ENCODE measurements around the gene PSMC3IP.

The PSMC3IP gene

DNA sequence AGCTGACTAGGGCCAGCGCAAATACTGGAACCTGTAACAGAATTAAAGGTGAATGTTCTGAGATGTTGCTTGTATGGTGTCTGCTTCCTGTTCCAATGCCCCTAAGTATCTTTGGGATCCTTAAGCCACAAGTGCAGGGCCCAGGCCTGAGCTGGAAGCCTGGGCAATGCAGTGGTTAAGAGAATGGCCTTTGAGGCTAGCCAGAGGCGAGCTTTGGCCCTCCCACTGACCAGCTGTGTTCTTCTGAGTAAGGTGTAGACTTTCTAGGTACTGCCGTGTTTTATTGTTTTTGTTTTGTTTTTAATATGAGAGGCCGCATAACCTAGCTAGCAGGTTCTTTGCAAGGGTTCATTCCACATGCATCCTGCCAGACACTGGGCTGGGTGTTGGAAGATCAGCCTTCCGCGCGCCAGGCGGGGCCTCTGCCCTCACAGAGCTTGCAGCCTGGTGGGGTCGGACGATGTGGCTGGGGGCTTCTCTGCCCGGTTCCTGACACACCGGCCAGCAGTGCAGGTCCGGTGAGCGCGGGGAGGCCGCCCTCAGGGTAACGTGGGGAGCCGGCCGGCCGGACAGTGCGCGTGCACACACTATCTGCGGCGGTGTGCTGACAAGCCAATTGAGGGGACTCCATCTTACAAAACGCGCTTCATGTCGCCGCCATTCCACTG is 11.2 kb downstream of the PSMC3IP start:
- POLR2A ChIA-PET, result interaction anchor here (0.5 to 4.8 kb wide), 6 partner anchors 12 to 832 kb away, joined by 3 to 48 read pairs (median 7); partner anchors contain the start of genes PSMC3IP and VPS25

DNA sequence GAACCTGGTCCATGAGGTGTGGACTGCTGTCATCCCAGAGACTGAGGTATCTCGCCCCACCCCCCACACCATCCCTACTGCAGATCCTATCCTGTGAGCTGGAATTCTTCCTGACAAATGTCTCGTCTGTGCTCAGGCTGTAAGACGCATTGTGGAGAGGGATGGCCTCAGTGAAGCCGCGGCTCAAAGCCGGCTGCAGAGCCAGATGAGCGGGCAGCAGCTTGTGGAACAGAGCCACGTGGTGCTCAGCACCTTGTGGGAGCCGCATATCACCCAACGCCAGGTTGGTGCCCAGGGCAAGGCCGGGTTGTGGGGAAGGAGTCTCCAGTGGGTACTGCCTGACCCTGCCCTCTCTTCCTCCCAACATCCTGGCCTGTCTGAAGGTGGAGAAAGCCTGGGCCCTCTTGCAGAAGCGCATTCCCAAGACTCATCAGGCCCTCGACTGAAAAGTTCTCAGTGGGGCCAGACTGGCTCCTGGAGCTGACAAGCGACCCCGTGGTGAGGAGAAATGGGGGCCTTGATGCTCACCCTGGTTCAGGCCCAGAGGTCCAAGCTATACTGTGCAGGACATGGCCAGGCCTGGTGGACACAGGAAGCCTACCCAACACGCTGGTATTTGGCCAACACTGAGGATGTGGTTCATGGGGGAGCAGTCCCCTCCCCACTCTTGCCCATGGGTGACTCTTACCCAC is 11.9 kb downstream of the PSMC3IP start:
- Histone ChIP-seq H3K4me1 (ENCODE audit: control insufficient read depth, insufficient read depth, low read length) (peaks cover 10% of the 10 kb centered on the region; the same call in 1 of the 2 replicates), H3K27ac (ENCODE audit: extremely low read depth, low read depth, low read length) (peak overlapping the region; percentile 86), H3K9me3 (ENCODE audit: control insufficient read depth, insufficient read depth, low read depth, low read length) (no peaks in the 10 kb centered on the region), H3K36me3 (ENCODE audit: control insufficient read depth in 2 of 2, insufficient read depth in 1 of 2, low read length in 2 of 2) (peaks cover 6 to 65% of the 10 kb centered on the region in 2 experiments), H3K4me3 (ENCODE audit: low read depth, low read length) (no peak overlapping the region)
- CTCF ChIA-PET, result interaction anchor here (0.7 to 4.9 kb wide), 4 partner anchors 12 to 440 kb away, joined by 3 to 34 read pairs (median 6); partner anchors contain the start of genes BECN1 and PSMC3IP
- POLR2A ChIA-PET, result interaction anchor here (0.5 to 4.8 kb wide), 5 partner anchors 11 to 832 kb away, joined by 3 to 48 read pairs (median 4); partner anchors contain the start of genes PSMC3IP, RETREG3 and TUBG1
- TF ChIP-seq ZNF600 (tag by site-specific recombination; IDR thresholded peaks at IDR 0.05) (peak; percentile 8), ZNF561 (tag by site-specific recombination; IDR thresholded peaks at IDR 0.05; ENCODE audit: borderline replicate concordance) (no peak)
- TF ChIP-seq, protein P1, sequence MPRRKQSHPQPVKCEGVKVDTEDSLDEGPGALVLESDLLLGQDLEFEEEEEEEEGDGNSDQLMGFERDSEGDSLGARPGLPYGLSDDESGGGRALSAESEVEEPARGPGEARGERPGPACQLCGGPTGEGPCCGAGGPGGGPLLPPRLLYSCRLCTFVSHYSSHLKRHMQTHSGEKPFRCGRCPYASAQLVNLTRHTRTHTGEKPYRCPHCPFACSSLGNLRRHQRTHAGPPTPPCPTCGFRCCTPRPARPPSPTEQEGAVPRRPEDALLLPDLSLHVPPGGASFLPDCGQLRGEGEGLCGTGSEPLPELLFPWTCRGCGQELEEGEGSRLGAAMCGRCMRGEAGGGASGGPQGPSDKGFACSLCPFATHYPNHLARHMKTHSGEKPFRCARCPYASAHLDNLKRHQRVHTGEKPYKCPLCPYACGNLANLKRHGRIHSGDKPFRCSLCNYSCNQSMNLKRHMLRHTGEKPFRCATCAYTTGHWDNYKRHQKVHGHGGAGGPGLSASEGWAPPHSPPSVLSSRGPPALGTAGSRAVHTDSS (tag by site-specific recombination; IDR thresholded peaks at IDR 0.05), result no peak

More for the DNA sequence above, 11.2 kb downstream of the PSMC3IP start:
- TF ChIP-seq ZNF530 (tag by site-specific recombination; IDR thresholded peaks at IDR 0.05; ENCODE audit: low read depth), result no peak
- peak; percentile 61 for TF ChIP-seq ZNF600 (tag by site-specific recombination; IDR thresholded peaks at IDR 0.05)
- TF ChIP-seq ZNF324 (tag by site-specific recombination; IDR thresholded peaks at IDR 0.05), result no peak
- 0 out of 2 replicates have a peak, but pooled peaks have one; percentile 19 for TF ChIP-seq ZNF596 (tag by site-specific recombination; IDR thresholded peaks at IDR 0.05)
- TF ChIP-seq, protein P2, sequence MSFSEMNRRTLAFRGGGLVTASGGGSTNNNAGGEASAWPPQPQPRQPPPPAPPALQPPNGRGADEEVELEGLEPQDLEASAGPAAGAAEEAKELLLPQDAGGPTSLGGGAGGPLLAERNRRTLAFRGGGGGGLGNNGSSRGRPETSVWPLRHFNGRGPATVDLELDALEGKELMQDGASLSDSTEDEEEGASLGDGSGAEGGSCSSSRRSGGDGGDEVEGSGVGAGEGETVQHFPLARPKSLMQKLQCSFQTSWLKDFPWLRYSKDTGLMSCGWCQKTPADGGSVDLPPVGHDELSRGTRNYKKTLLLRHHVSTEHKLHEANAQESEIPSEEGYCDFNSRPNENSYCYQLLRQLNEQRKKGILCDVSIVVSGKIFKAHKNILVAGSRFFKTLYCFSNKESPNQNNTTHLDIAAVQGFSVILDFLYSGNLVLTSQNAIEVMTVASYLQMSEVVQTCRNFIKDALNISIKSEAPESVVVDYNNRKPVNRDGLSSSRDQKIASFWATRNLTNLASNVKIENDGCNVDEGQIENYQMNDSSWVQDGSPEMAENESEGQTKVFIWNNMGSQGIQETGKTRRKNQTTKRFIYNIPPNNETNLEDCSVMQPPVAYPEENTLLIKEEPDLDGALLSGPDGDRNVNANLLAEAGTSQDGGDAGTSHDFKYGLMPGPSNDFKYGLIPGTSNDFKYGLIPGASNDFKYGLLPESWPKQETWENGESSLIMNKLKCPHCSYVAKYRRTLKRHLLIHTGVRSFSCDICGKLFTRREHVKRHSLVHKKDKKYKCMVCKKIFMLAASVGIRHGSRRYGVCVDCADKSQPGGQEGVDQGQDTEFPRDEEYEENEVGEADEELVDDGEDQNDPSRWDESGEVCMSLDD (tag by site-specific recombination; IDR thresholded peaks at IDR 0.05), result 0 out of 2 replicates have a peak, but pooled peaks have one; percentile 17
- TF ChIP-seq, protein P3, sequence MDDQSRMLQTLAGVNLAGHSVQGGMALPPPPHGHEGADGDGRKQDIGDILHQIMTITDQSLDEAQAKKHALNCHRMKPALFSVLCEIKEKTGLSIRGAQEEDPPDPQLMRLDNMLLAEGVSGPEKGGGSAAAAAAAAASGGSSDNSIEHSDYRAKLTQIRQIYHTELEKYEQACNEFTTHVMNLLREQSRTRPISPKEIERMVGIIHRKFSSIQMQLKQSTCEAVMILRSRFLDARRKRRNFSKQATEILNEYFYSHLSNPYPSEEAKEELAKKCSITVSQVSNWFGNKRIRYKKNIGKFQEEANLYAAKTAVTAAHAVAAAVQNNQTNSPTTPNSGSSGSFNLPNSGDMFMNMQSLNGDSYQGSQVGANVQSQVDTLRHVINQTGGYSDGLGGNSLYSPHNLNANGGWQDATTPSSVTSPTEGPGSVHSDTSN (CRISPR knock-in tag; IDR thresholded peaks at IDR 0.05), result 0 out of 2 replicates have a peak, but pooled peaks have one; percentile 13
- TF ChIP-seq ZNF521 (tag by site-specific recombination; IDR thresholded peaks at IDR 0.05), result no peak
- TF ChIP-seq ZBTB21 (tag by site-specific recombination; IDR thresholded peaks at IDR 0.05), result no peak
- TF ChIP-seq ZNF2 (tag by site-specific recombination; IDR thresholded peaks at IDR 0.05), result peak; percentile 61; the same call in 1 of the 2 replicates
- TF ChIP-seq ZBTB17 (tag by site-specific recombination; IDR thresholded peaks at IDR 0.05), result peak; percentile 53; the same call in 1 of the 2 replicates
- peak; percentile 30 for TF ChIP-seq ZNF501 (tag by site-specific recombination; IDR thresholded peaks at IDR 0.05)
- TF ChIP-seq YY1 (tag by site-specific recombination; IDR thresholded peaks at IDR 0.05), result peak; percentile 92
- peak; percentile 44; the same call in 1 of the 2 replicates for TF ChIP-seq SCRT2 (tag by site-specific recombination; IDR thresholded peaks at IDR 0.05)
- peak; percentile 87; the same call in 1 of the 2 replicates for TF ChIP-seq ZNF341 (tag by site-specific recombination; IDR thresholded peaks at IDR 0.05; ENCODE audit: low read depth)
- TF ChIP-seq ZNF239 (tag by site-specific recombination; IDR thresholded peaks at IDR 0.05), result no peak
- TF ChIP-seq, protein P4, sequence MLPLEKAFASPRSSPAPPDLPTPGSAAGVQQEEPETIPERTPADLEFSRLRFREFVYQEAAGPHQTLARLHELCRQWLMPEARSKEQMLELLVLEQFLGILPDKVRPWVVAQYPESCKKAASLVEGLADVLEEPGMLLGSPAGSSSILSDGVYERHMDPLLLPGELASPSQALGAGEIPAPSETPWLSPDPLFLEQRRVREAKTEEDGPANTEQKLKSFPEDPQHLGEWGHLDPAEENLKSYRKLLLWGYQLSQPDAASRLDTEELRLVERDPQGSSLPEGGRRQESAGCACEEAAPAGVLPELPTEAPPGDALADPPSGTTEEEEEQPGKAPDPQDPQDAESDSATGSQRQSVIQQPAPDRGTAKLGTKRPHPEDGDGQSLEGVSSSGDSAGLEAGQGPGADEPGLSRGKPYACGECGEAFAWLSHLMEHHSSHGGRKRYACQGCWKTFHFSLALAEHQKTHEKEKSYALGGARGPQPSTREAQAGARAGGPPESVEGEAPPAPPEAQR (tag by site-specific recombination; IDR thresholded peaks at IDR 0.05), result no peak
- TF ChIP-seq, protein P5, sequence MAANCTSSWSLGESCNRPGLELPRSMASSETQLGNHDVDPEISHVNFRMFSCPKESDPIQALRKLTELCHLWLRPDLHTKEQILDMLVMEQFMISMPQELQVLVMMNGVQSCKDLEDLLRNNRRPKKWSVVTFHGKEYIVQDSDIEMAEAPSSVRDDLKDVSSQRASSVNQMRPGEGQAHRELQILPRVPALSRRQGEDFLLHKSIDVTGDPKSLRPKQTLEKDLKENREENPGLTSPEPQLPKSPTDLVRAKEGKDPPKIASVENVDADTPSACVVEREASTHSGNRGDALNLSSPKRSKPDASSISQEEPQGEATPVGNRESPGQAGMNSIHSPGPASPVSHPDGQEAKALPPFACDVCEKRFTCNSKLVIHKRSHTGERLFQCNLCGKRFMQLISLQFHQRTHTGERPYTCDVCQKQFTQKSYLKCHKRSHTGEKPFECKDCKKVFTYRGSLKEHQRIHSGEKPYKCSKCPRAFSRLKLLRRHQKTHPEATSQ (tag by site-specific recombination; IDR thresholded peaks at IDR 0.05), result 0 out of 2 replicates have a peak, but pooled peaks have one; percentile 49
- no peak for TF ChIP-seq BCL11A (tag by site-specific recombination; IDR thresholded peaks at IDR 0.05; ENCODE audit: low read depth)
- peak; percentile 65 for TF ChIP-seq ZNF610 (tag by site-specific recombination; IDR thresholded peaks at IDR 0.05; ENCODE audit: borderline replicate concordance)
- peak; percentile 88 for TF ChIP-seq ZNF335 (tag by site-specific recombination; conservative IDR thresholded peaks at IDR 0.05)
- H3K36me3 ChIP-seq (ENCODE audit: control insufficient read depth in 2 of 2, insufficient read depth in 1 of 2, low read length in 2 of 2), result peaks cover 12 to 72% of the 10 kb centered on the region in 2 experiments
- peaks cover 10% of the 10 kb centered on the region; the same call in 1 of the 2 replicates for H3K4me1 ChIP-seq (ENCODE audit: control insufficient read depth, insufficient read depth, low read length)
- H3K27ac ChIP-seq (ENCODE audit: extremely low read depth, low read depth, low read length), result peak overlapping the region; percentile 86
- no peaks in the 10 kb centered on the region for H3K9me3 ChIP-seq (ENCODE audit: control insufficient read depth, insufficient read depth, low read depth, low read length)
- H3K4me3 ChIP-seq (ENCODE audit: low read depth, low read length), result peak overlapping the region; percentile 86
- CTCF ChIA-PET, result interaction anchor here (0.7 to 4.9 kb wide), 4 partner anchors 11 to 440 kb away, joined by 3 to 34 read pairs (median 5); partner anchors contain the start of genes BECN1 and PSMC3IP
